Stimulated activated CD8-positive, alpha-beta memory T cell treated with anti-CD3 and anti-CD28 coated beads, Interleukin-12 subunit alpha, Interleukin-12 subunit beta, amount 100 ng/mL, for 24 hours (primary cell): Measurements from ENCODE around the gene RIMKLA.

Experiments
- DNase-seq: peaks from one replicate; pipeline ENCODE4 v3.0.0-alpha.2; 2020; ENCODE audit errors: extremely low read depth

Gene RIMKLA, protein sequence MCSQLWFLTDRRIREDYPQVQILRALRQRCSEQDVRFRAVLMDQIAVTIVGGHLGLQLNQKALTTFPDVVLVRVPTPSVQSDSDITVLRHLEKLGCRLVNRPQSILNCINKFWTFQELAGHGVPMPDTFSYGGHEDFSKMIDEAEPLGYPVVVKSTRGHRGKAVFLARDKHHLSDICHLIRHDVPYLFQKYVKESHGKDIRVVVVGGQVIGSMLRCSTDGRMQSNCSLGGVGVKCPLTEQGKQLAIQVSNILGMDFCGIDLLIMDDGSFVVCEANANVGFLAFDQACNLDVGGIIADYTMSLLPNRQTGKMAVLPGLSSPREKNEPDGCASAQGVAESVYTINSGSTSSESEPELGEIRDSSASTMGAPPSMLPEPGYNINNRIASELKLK

DNA sequence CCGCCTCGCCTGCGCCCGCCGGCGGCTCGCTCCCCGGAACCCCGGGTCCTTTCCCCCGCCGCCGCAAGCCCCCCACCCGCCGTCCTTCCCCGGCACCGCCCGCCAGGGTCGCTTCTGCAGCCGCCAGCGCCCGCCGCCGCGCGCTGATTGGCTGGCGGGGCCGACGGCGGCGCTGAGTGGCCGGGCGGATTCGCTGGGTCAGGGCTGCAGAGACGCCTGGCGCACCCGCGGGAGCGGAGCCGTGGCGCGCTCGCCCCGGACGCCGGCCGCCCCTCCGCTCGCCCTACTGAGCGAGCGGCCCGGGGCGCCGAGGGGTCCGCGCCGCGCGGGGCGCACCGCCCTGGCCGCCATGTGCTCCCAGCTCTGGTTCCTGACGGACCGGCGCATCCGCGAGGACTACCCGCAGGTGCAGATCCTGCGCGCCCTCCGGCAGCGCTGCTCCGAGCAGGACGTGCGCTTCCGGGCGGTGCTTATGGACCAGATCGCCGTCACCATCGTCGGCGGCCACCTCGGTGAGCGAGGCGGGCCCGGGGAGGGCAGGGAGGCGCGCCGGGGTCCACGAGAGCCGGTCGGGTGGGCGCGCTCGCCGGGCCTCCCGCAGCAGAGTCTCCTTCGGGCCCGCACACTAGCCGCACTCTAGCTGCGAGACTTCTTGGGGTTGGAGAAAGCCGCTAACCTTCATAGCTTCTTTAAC, at the start of gene RIMKLA:
Gene RIMKLA, plus strand, starts transcription at position 207 of the 694 bp plus-strand sequence. Its CDS starts 143 bp downstream, at position 350.
- no peak for DNase-seq

DNA sequence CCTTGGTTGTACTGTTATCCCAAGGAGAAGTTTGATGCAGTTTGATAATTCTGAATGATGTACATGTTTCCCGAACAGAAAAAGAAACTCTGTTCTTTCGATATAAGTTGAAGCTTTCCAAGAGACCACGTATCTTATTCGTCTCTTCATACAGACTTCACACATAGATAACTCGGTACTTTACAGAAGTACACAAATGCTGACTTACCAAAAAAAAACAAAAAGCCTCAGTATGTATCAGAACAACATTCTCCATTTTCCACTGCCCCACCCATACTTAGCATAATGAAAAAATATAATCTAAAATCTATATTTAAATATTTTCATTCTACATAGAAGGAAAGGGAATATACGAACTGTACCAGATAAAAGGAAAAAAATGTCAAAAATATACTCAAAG, 47.7 kb upstream of the RIMKLA start:
- DNase-seq: no peak

DNA sequence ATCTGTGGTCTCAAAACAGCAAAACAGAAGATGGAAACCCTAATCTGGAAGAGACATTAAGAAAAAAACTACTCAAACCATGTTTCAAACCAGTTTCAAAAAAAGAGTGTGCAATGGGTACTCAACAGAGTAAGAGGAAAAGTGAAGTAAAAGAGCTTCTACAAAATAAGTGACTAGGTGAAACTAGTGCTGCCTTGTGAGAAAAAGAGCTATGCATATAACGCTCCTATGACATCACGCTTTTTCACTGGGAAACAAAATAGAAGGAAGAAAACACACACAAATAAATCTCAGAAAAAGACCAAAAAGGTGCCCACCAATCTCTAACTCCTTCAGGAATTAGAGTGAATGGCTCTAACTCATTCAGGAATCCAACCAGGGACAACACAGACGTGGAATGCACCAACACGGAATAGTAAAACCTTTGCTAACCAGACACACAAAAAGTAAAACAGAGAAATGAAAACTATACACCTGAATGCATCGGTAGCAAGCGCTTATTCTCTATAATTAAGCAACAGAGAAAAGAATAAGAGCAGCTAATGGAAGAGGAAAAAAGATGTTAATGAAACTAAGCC, 46.8 kb upstream of the RIMKLA start:
- DNase-seq: no peak

DNA sequence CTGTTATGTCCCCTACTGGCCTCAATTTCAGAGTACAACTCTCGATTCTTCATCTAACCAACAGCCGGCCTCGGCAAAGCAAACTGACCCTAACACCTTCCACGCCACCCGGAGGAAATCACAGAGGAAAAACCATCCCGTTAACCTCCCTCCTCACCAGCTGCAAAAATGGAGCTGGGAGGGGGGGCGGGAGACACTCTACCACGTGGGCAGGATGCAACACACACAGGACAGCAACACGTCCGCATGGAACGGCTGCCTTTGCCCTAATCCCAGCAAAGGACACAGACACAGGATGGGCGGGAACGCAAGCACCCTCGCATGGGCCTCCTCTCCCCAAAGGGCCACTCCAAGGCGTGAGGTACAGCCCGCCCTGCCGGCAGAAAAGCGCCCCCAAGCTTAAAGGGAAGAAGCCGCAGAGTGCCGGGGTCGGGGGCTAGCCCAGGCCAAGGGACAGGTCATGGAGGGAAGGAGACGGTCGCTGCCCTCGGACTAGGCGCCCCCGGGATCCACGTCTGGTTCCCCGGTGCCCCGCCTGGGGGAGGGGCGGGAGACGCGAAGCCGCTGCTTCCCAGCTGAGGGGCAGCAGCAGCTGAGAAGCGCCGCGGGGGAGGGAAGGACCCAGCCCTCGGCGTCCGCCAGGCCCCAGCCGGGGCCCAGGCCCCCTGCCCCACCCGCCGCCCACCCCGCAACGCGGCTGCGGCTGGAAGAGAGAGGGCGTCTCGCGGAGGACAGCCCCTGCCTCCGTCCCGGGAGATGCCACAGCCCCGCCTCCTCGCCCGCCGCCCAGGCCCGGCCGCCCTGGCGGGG, 46.1 kb upstream of the RIMKLA start:
- DNase-seq: no peak

DNA sequence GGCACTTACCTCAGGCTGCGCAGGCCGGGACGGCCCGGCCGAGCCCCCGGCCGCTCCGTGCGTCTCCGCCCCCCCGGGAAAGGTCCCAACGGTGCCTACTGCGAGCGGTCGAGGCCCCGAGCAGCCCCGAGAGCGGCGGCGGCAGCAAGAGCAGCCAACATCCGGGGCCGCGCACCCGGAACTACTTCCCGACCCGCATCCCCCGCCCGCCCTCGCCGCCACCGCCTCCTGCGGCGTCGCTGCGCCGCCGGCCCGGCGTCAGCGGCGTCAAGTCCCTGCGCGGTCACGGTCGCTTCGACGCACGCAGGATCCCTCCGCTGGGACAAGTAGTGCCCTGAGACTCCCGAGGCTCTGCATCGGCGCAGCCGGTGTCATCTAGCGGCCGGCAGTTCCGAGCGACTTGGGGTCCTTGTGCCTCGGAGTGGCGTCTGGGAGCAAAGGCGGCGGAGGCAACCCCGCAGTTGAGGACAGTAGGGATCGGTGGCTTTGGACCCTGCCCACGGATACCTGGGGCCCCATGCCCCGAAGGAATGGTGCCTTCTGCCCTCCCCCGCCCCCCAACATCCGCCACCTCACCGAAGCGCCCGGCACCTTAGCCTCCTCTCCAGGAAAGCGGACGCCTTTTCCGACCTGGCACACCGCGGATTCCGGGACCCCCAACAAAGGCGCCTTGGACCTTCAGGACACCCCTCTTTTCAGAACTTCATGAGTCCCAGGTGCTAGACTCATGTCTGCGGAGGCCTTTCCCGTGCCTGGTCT, 45.4 kb upstream of the RIMKLA start, which contains the start of gene FOXJ3:
Gene FOXJ3, minus strand, starts transcription at position 186 of the 759 bp plus-strand sequence. CDS start 24,142 bp downstream, outside the sequence.
- peak; percentile 86 for DNase-seq

DNA sequence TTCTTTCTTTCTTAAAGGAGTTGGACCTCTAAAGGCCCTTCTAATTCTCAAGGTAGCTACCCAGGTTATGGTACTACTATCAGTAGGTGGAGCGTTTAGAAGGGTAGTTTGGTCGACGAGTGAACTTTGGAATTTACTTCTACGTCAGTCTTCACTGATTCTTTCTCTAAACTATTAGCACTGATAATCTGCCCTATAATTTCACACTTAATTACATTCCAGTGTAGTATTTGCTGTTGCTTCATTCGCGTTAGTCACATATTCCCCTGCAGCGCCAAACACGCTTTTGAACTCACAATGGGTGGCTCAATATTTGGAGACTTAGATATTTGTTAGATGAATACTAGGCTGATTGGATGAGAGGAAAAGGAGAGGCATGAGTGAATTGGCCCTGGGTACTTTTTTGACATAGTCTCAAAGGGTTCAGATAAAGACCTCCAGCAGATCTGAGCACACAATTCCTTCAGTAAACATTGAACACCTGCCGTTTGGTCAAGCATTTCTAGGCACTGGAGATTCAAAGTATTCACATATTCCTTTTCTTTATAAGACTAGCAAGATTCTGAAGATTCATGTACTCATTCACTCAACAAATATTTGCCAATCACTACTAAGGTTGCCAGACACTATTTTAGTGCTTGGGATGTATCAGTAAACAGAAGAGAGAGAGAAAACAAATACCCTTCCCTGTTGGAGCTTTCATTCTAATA, 44.6 kb upstream of the RIMKLA start:
- DNase-seq: no peak

DNA sequence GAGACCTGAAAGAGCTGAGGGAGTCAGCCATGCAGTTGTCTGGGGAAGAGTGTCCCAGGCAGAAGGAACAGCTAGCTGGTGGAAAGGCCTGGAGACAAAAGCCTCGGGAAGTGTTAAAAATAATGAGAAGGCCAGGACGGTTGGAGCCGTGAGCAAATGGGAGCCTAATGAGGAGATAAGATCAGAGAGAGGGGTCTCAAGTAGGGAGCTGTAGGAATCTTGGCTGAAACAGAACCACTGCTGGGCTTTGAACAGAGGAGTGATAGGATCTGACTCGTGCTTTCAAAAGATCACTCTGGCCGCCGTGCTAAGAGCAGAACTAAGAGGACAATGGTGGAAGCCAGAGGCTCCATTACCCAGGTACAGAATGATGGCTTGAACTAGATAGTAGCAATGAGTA, 43.6 kb upstream of the RIMKLA start:
- no peak for DNase-seq

DNA sequence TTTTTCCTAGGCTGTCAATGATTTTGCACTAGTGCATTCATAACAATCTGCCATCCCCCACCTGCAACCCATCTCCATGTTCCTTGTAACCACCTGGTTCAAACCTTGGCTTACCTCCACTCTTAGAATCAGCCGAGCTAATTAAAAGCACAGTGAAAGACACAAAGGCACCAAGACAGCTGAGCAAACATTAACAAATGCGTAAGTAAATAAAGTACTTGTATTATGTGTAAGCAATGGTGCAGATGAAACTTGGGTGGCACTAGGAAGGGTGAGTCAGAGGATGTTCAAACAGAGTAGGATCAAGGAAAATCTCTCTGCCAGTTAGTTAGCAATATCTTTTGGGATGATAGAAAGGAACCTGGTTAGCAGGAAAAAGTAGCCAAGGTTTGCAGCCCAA, 40.5 kb upstream of the RIMKLA start:
- DNase-seq: no peak

DNA sequence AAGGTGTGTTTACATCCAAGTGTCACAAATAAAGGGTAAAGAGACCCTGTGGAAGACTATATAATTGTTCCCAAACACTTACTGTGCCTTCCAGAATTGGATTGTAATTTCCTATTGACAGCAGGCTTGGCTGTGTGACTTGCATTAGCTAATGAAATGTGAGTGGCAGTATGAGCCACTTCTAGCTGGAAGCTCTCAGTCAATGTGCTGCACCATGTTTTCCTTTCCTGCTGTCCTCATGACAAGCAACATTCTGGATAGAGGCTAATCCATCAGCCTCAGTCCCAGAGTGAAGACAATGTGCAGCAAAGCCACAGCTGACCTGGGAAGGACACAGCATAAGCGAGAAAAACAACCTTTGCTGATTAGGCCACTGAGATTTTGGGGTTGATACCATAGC, 39.7 kb upstream of the RIMKLA start:
- no peak for DNase-seq

DNA sequence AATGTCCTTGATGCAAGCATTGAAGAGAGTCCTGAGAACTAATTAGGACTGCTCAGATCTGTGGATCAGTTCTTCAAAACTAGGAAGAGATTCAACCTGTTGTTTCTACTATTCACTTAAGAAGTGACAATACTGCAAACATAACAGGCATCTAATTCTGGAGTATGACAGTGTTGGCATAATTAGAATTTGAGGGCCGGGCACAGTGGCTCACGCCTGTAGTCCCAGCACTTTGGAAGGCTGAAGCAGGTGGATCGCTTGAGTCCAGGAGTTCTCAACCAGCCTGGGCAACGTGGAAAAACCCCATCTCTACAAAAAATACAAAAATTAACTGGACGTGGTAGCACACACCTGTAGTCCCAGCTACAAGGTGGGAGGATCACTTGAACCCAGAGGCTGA, 37.5 kb upstream of the RIMKLA start:
- DNase-seq: no peak

DNA sequence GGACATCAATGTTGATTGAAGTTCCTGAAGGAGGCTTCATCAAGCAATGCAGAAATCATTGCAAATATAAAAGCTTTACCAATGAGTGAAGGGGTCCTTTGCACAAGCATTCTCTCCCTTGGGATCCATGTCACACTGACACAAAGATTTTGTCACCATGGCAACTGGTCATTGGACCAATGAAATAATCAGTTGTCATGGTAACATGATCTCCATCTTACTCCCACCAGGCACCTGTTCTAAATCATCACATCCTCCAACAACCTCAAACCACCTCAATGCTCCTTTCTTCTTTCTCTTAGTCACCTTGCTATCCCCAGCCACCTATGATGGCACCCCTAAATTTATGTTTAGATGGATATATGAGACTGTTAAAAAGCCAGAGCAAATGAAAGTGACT, 32.1 kb upstream of the RIMKLA start:
- DNase-seq: no peak

DNA sequence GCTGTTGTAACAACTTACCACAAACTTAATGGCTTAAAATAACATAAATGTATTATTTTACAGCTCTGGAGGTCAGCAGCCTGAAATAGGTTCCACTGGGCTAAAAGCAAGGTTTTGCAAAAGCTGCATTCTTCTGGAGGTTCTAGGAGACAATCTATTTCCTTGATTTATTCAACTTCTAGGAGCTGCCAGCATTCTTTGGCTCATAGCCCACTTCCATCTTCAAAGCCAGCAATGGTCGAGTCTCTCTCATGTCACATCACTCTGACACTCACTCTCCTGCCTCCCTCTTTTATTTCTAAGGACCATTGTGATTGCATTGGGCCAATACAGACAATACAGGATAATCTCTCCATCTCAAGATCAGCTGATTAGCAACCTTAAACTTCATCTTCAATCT, 30.5 kb upstream of the RIMKLA start:
- DNase-seq: no peak

DNA sequence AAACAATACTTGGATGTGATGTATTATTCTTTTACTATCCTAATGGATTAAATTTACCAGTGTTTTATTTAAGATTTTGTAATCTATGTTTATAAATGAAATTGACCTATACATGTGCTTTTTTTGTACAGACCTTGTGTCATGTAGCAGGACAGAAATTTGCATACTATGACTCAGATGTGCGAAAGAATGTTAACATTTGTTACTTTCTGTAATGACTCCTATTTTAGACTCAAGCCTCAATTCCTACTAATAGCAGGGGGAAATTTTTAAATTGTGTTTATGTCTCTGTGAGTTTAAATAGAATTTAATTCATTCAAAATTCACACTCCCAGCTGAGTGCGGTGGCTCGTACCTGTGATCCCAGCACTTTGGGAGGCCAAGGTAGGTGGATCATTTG, 21.8 kb upstream of the RIMKLA start:
- no peak for DNase-seq

DNA sequence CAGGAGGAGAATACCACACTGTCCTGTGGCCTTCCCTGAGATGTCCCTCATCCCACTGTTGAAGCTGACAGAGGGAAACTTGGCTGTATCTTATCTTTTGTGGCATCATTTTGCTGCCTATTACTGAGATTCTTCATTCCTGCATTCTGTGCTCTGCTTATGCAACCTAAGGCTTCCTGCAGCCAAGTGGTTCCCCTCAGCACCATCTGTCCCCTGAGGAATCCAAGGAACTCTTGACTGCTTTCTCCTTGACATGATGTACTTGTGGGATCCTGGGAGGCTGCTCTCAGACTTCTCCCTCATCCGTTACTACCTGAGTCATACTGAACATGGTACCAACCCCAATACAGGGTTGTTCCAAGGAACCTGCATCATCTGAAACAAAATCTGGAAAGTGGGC, 21.1 kb upstream of the RIMKLA start:
- no peak for DNase-seq

DNA sequence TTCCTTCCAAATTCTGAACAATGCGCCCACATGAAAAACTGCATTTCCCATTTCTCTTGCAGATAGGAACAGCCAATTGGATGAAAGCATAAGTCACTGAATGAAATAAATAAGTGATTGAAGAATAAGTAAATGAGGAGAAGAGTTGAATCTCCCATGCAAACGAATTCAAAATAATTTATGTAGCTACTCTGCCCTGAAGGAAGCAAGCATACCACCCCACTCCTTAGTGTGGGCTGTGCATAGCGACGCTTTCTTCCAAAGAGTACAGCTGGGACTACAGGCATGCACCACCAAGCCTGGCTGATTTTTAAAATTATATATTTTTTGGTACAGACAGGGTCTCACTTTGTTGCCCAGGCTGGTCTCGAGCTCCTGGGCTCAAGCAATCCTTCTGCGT, 16.5 kb upstream of the RIMKLA start:
- DNase-seq: no peak

DNA sequence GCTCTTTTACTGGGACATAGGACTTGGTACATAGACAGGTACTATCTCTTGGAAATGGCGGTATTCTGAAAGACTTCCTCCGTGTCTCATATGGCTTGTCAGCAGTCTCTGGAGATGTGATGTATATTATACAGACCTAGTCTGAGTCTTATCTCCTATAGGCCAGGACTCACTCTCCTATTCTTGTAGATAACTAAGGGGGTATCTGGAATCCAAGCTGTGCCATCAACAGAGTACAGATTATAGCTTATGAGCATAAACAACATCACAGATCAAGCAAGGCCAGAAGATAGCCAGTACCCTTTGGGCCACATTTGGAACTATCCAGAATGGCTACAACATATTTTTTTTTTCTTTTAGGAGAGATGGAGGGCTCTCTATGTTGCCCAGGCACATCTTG, 16.1 kb upstream of the RIMKLA start:
- DNase-seq: no peak

DNA sequence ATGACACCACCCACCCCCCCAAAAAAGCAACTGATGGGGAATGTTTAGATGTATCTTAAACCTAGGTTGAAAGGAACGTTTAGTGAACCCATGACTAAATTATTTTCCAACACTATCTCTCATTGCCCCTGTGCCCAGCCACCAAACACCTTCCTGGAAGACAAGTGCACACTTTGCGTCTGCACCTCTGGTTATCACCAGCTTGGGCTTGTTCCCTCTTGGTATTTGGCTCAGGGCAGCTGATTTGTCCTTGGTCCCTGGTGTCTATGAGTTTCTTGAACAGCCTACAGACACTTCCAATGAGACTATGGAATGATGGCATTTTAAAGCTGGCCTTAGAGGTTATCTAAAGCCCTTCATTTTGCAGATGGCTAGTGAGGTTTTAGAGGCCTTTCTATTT, 15.5 kb upstream of the RIMKLA start:
- DNase-seq: no peak

DNA sequence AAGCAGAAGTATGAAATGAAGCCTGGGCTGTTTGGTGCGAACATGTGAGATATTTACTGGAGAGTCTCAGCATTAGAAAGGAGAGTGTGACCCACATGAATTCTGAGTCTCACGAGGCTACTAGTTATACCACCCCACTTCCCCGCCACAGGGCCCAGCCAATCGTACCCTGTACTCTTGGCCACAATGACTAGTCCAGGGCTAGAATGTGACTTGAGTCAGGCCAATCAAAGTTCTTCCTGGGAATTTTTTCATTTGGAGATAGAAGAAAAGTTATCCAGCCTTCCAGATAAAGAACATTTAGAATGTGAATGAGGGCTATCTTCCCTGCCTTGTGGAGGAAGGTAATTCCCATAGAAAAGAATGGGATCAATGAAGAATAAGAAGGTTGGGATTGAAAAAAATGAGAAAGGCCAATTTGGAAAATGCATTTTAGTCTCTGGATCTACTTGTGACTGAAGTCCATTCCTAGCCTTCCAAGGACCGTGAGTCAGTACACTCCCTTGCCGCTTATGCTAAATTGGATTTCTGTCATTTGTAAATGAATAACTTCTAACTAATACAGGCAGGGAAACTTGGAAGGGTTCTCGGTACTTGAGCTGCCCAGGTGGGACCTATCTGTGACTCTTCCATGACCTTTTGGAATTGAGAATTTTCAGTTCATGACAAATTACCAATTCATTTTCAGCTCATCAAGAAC, 12.3 kb upstream of the RIMKLA start:
- DNase-seq: no peak

DNA sequence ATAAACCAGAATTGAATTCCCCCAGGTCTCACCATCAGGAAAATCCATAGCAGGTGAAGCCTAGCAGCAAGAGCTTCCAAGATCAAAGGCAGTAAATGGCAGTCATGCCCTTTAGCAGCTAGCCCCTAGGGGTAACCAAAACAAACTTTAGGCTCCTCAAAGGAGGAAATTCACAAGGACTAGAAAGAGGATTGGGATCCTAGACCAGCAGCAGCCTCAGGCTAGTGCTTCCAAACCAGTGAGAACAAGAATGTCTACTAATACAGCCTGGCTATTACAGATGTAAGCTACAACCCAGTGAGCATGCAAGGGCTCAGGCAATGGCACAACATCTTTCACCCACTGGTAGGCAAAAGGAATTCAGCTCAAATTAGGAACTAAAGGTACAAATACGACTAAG, 11.1 kb upstream of the RIMKLA start:
- DNase-seq: no peak
